CD14-positive monocyte (primary cell): ENCODE data around the gene ADAMTS20. TPM values are rescaled to one million over a fixed set of nuclear protein-coding genes. Genes with fewer than 3 reads are reported as not detected.

Experiments
- DNase-seq, 3 donors: peaks; one replicate each; pipeline ENCODE4 v3.0.0-alpha.2; 2011 to 2022
- H2AFZ ChIP-seq: 2 replicates; pipeline ENCODE4 v1.6.0; 2012; ENCODE audit warnings: mild to moderate bottlenecking, low read depth, low read length, inconsistent platforms; ENCODE audit not compliant: insufficient read depth, poor library complexity, severe bottlenecking
- H3K27ac ChIP-seq, 2 donors: 1 replicate in 1 of 2; 2 replicates in 1 of 2; pipeline ENCODE4 v1.5.1; 2012 to 2013; ENCODE audit warnings: low read length in 2 of 2, control low read depth in 1 of 2, inconsistent platforms in 1 of 2, low read depth in 1 of 2, mild to moderate bottlenecking in 1 of 2
- H3K27me3 ChIP-seq, 2 donors: one replicate each; pipeline versions ENCODE4 v1.6.0 to v1.6.1; 2011 to 2013; ENCODE audit warnings: low read length in 2 of 2; ENCODE audit not compliant: control insufficient read depth in 2 of 2, insufficient read depth in 2 of 2
- H3K36me3 ChIP-seq, 2 donors: replicated peaks in 1 of 2; 1 replicate in 1 of 2; 2 replicates in 1 of 2; pipeline versions ENCODE4 v1.5.1 to v1.6.1; 2012 to 2013; ENCODE audit warnings: low read length in 2 of 2, control low read depth in 1 of 2, inconsistent platforms in 1 of 2, mild to moderate bottlenecking in 1 of 2; ENCODE audit not compliant: insufficient read depth in 2 of 2, control insufficient read depth in 1 of 2
- H3K4me1 ChIP-seq, 2 donors: 1 replicate in 1 of 2; 2 replicates in 1 of 2; pipeline versions ENCODE4 v1.5.1 to v1.6.1; 2012 to 2013; ENCODE audit warnings: low read length in 2 of 2, control low read depth in 1 of 2, inconsistent platforms in 1 of 2, mild to moderate bottlenecking in 1 of 2, moderate library complexity in 1 of 2; ENCODE audit not compliant: insufficient read depth in 2 of 2, control insufficient read depth in 1 of 2
- H3K4me2 ChIP-seq: replicated peaks from 2 replicates; pipeline ENCODE3; 2012; ENCODE audit warnings: low read length, moderate library complexity, mild to moderate bottlenecking; ENCODE audit not compliant: poor library complexity, severe bottlenecking; ENCODE audit errors: extremely low read depth
- H3K4me3 ChIP-seq, 3 experiments: fragments of 200-600 bp in 1 of 3; sonication (generic) in 1 of 3; replicated peaks in 1 of 3; 1 replicate in 2 of 3; 2 replicates in 1 of 3; pipeline ENCODE4 v1.5.1; 2011 to 2013; ENCODE audit warnings: low read length in 3 of 3, mild to moderate bottlenecking in 3 of 3, control low read depth in 2 of 3, low read depth in 2 of 3, inconsistent platforms in 1 of 3, moderate library complexity in 1 of 3
- H3K79me2 ChIP-seq: 2 replicates; pipeline ENCODE4 v1.6.0; 2012; ENCODE audit warnings: mild to moderate bottlenecking, control low read depth, inconsistent platforms, low read length, moderate library complexity; ENCODE audit not compliant: insufficient read depth
- H3K9ac ChIP-seq: 2 replicates; pipeline ENCODE4 v1.6.0; 2017; ENCODE audit warnings: low read length, mild to moderate bottlenecking; ENCODE audit not compliant: insufficient read depth, poor library complexity, severe bottlenecking
- H3K9me3 ChIP-seq, 2 donors: replicated peaks in 1 of 2; 1 replicate in 1 of 2; 2 replicates in 1 of 2; pipeline versions ENCODE4 v1.5.1 to v1.6.1; 2012 to 2013; ENCODE audit warnings: low read length in 2 of 2, control low read depth in 1 of 2; ENCODE audit not compliant: control insufficient read depth in 1 of 2, insufficient read depth in 1 of 2
- H4K20me1 ChIP-seq: 2 replicates; pipeline ENCODE4 v1.6.0; 2012; ENCODE audit warnings: mild to moderate bottlenecking, low read length, control low read depth, moderate library complexity; ENCODE audit not compliant: insufficient read depth
- H3K27ac Mint-ChIP-seq, 7 donors: one replicate each; pipeline ENCODE4 v1.8.0; 2020; ENCODE audit warnings: mild to moderate bottlenecking in 7 of 7, mixed read lengths in 7 of 7, moderate library complexity in 6 of 7, inconsistent platforms in 2 of 7
- H3K27me3 Mint-ChIP-seq, 3 donors: one replicate each; pipeline ENCODE4 v1.8.0; 2021 to 2022; ENCODE audit warnings: low read depth in 3 of 3, mild to moderate bottlenecking in 3 of 3, mixed read lengths in 3 of 3, moderate library complexity in 3 of 3, inconsistent platforms in 1 of 3
- H3K36me3 Mint-ChIP-seq, 2 donors: one replicate each; pipeline ENCODE4 v1.8.0; 2020; ENCODE audit warnings: mixed read lengths in 2 of 2, inconsistent platforms in 1 of 2, mild to moderate bottlenecking in 1 of 2
- H3K4me1 Mint-ChIP-seq: one replicate; pipeline ENCODE4 v1.8.0; 2020; ENCODE audit warnings: mild to moderate bottlenecking, mixed read lengths
- H3K4me3 Mint-ChIP-seq, 2 donors: one replicate each; pipeline ENCODE4 v1.8.0; 2020; ENCODE audit warnings: mild to moderate bottlenecking in 2 of 2, mixed read lengths in 2 of 2, moderate library complexity in 1 of 2
- H3K9me3 Mint-ChIP-seq, 7 donors: one replicate each; pipeline ENCODE4 v1.8.0; 2020 to 2022; ENCODE audit warnings: mixed read lengths in 7 of 7, mild to moderate bottlenecking in 6 of 7, moderate library complexity in 6 of 7, inconsistent platforms in 2 of 7
- CTCF ChIP-seq: fragments of 200-600 bp; IDR thresholded peaks from one replicate; pipeline ENCODE4 v1.8.0; 2022; ENCODE audit warnings: antibody characterized with exemption, mild to moderate bottlenecking
- WGBS: methylation state at CpG from one replicate; pipeline ENCODE4 v1.1.5; 2013; ENCODE audit warnings: missing lambda C conversion rate; ENCODE audit not compliant: insufficient coverage; 5-methylcytosine and 5-hydroxymethylcytosine counted together
- intact Hi-C, 2 donors: fragments of 100-400 bp; cut with micrococcal nuclease; formaldehyde crosslinking; loops; one replicate each; pipeline versions ENCODE4 v1.15.0 to v1.15.1; 2023
- polyA plus RNA-seq, 3 donors: library from polyadenylated mRNA; depleted of rRNA in 1 of 3; unstranded in 2 of 3; stranded (reverse) in 1 of 3; fragments of 300-500 nt in 2 of 3; fragments of >200 nt in 1 of 3; fragmentation: Illumina TruSeq in 2 of 3; gene quantifications; 1 replicate in 2 of 3; 2 replicates in 1 of 3; pipeline ENCODE4 v1.2.3, GENCODE V29; 2012 to 2021

ADAMTS20 gene
- polyA plus RNA-seq, 3 donors, result not detected

DNA sequence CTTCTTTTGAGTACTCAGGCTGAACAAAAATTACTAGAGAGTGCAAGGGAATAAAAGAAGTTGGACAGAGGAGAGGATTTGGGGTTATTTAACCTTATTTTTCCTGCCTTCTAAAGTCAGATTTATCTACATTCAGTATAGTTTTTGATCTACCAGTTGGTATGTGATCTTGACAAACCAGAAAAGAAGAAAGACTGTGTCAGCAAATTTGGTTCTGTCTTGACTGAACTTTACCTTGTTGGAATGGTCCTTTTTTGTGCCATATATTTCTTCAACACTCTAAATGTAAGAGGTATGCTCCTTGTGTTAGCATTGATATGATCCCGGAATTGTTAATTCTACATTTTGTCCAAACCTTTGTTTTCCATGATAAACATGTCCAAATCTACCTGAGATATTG, 47.7 kb upstream of the ADAMTS20 start:
- no peaks in the 10 kb centered on the region for H3K36me3 Mint-ChIP-seq
- Histone ChIP-seq H3K36me3 (no peaks in the 10 kb centered on the region), H3K4me2 (no peak overlapping the region), H3K9me3 (no peaks in the 10 kb centered on the region), H3K27ac (no peak overlapping the region), H3K79me2 (no peaks in the 10 kb centered on the region), H3K4me1 (no peaks in the 10 kb centered on the region), H4K20me1 (no peaks in the 10 kb centered on the region), H3K27me3 (no peaks in the 10 kb centered on the region), H3K4me3 (no peak overlapping the region), H3K9ac (no peak overlapping the region), H2AFZ (no peak overlapping the region)
- no peak overlapping the region for H3K27ac Mint-ChIP-seq
- H3K9me3 Mint-ChIP-seq, result peaks cover 0 to 3% (median 1%) of the 10 kb centered on the region in 7 donors
- peaks cover 0 to 2% (median 0%) of the 10 kb centered on the region in 3 donors for H3K27me3 Mint-ChIP-seq
- DNase-seq, result no peak
- no peaks in the 10 kb centered on the region for H3K4me1 Mint-ChIP-seq
- no peak for TF ChIP-seq CTCF
- no CpG with 5 or more reads among the region's 1 CpG for WGBS
- H3K4me3 Mint-ChIP-seq, result no peak overlapping the region
- intact Hi-C loops, result no loop called here

DNA sequence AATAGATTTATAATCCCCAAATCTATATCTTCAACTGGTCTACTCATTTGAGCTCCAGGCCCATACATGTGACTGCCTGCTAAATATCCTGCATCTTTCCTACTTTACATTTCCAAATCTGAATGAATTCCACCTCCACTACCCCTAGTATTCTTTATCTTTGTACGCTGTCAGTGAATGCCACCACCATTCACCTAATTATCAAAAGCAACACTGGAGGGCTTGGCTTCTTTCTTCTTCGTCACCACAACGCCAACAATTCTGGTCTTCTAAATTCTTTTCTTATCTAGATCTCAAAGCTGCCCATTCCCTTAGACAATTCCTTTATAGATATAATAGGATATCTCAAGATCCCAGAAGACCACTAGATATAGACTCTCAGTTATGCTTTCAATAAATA, 47.1 kb upstream of the ADAMTS20 start:
- no peak for TF ChIP-seq CTCF

More for the DNA sequence above, 47.1 kb upstream of the ADAMTS20 start:
- Mint-ChIP-seq H3K27ac (no peak overlapping the region), H3K27me3 (peaks cover 0 to 2% (median 0%) of the 10 kb centered on the region in 3 donors), H3K4me1 (no peaks in the 10 kb centered on the region), H3K9me3 (peaks cover 0 to 3% (median 1%) of the 10 kb centered on the region in 7 donors), H3K4me3 (no peak overlapping the region), H3K36me3 (no peaks in the 10 kb centered on the region)
- intact Hi-C loops, result no loop called here
- no peaks in the 10 kb centered on the region for H3K27me3 ChIP-seq
- H3K36me3 ChIP-seq, result no peaks in the 10 kb centered on the region
- no peak overlapping the region for H3K27ac ChIP-seq
- no peak overlapping the region for H3K4me2 ChIP-seq
- no peaks in the 10 kb centered on the region for H4K20me1 ChIP-seq
- H2AFZ ChIP-seq, result no peak overlapping the region
- H3K4me3 ChIP-seq, result no peak overlapping the region
- H3K9ac ChIP-seq, result no peak overlapping the region
- H3K9me3 ChIP-seq, result no peaks in the 10 kb centered on the region
- H3K4me1 ChIP-seq, result no peaks in the 10 kb centered on the region
- WGBS, result 100% methylated on average over 1 of the region's 3 CpGs
- no peaks in the 10 kb centered on the region for H3K79me2 ChIP-seq
- no peak for DNase-seq
